Stimulated activated CD4-positive, alpha-beta T cell treated with anti-CD3 and anti-CD28 coated beads, Interleukin-4, amount 100 ng/mL, for 48 hours (primary cell): ENCODE measurements around the gene SLC12A2.

Source experiments
- DNase-seq, 2 donors: peaks; one replicate each; pipeline ENCODE4 v3.0.0-alpha.2; 2020; ENCODE audit warnings: low read depth in 2 of 2

SLC12A2 gene

DNA sequence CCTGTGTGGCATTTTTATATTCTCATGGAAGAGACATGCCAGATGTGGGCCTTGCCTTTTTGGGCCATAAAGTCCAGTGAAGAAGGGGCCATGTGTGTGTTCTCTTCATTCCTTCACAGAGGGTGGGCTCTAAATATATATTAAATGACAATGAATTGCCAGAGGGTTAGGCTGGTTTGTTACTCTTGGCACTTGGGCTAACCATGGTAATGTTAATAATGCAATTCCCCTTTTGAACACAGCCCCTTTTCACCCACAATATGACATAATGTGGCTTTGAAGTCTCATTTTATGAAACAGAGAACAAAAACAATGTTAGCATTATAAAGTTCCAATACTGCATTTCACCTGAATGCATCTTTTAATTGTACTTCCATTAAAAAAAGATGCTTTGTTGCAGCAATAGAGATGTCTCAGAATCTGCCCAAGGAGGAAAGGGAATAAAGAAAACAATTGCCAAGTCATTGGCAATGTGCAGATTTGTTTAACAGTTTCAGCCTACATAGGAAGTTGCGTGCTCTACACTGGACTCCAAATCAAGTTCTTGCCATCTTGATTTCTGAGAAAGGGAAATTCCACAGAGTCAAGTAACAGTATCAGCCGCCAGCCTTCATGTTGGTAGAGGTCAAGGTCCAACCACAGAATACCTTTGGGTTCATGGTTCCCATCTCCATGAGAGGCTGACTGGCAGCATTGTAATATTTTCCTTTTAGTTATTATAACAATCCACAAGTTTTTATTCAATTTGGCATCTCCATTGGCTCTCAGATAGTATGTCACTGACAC lies 141.9 kb downstream of the SLC12A2 start:
- DNase-seq: no peak

DNA sequence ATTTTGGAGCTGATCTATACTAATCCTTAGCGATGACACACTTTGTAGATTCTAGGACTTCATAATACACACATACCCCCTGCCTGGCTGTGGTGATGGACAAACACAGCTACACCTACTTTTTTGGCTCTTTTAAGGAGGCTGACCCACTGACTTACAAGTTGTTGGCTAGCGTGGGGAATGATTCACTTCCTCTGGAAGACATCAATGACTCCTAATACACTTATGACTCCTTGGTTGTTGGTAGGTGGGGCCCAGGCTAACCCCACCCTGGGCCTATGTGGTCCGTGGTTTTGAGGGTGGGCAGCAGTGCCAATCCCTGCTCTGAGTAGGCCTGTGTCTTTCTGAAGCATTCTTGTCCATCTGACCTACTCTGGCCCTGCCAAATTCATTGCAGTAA lies 144.4 kb downstream of the SLC12A2 start:
- no peak for DNase-seq

DNA sequence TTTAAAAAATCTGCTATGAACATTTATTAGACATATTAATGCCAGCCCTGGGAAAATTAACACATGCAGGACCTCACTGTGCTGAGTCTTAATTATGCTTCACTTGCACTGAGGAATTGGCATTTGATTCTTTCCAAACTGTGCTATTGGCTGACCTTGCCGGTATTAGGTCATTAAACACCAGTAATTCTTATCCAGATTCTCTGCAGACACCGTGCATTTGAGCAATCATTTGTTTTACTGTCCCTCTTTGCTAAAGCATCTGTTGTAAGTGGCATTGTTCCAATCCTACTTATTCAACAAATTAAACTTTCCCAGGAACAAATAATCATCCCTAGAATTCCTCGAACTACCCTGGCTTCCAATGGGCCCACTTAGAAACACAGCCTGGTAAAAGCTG lies 145.0 kb downstream of the SLC12A2 start:
- no peak for DNase-seq

DNA sequence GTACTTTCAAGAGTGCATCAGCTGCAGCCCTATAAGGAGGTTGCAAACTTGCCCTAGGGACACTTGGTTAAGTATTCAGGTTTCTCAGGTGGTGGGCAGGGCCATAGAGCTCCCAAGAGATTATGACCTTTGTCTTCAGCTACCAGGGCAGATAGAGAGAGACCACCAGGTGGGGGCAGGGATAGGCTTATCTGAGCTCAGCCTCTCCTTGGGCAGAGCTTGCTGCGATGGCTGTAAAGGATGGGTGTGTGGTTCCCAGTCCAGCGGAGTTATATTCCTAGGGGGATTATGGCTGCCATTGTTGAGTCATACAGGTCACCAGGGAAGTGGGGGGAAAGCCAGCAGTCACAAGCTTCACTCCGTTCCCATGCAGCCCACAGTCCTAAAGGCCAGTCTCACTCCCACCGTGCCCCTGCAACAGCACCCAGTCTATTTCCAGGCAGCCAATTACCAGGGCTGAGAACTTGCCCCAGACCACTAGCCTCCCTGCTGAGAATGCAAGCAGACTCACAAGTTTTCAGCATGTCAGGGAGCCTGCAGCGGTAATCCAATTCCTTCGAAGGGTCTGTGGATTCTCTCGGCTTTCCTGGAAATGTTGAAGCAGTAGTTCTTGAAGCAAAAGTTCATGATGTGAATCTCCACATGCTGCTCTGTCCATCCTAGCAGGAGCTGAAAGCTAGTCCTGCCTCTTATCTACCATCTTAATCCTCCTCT lies 151.5 kb downstream of the SLC12A2 start:
- DNase-seq: no peak

DNA sequence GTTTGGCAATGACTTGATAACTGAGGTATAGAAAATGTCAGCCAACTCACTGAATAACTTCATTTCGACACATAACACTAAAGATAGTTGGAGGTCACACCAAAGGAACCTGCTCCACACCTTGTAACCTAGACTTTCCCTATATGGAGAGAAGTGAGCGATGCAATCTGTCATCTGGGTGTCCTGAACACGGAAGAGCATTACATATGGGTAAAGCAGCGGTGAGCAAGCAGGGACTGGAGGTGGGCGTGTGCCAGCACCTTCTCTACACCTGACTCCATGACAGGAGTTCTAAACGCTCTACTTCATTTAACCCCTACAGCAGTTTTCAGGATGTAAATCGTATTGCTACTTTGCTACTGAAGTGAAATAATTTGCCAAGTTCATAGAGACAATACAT lies 152.8 kb downstream of the SLC12A2 start:
- no peak for DNase-seq

DNA sequence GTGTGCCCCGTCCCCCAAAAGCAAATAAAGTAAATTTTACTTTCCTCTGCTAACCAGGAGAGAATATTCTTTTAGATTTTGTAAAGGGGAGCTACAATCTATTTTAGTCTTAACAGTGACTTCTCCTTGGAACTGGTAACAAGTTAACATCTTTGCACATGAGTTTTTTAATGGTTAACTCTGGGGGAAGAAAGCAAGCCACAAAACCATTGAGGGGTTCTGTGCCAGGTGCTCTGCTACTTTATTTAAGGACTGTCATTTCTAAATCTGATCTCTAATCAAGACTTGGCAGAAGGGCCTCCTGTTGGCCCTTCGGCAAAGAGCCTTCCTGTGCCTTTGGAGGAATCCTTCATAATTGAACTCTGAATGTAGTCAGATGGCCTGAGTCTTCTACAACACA lies 153.4 kb downstream of the SLC12A2 start:
- DNase-seq: no peak

DNA sequence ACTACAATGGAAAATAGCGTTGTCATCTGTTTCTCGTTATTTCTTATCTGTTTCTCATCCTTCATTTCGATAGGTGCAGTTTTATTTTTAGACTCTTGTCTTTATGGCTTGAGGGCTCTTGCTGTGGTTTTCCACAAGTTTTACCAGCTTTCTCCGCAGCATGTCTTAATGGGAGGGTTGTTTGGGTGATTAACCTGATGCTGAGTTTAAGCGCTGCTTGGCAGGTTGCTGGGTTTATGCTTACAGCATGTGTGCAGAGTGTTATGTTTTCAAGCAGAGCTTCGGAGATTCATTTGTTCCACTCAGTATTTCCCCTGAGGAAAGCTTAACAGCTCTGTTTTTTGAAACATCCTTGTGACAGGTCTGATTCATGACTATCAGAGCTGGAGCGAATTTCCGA lies 154.0 kb downstream of the SLC12A2 start:
- no peak for DNase-seq
